ENCODE data around the gene FGGY.

Gene FGGY

DNA sequence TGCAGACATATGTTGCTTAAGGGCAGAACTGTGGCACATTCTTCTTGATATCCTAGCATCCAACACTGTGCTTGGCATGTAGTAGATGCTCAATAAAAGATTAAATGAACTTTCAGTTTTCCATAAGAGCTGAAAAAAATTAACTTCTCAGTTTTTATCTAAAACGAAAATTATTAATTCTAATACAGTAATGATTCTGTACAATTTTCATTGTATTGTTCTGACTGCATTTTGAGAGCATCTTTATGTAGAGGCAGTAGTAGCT, 46.6 kb downstream of the FGGY start:
- H3K9me3 ChIP-seq (ENCODE audit: insufficient read depth, low read length), result no peaks in the 10 kb centered on the region
- H3K79me2 ChIP-seq (ENCODE audit: insufficient read depth, low read length), result no peaks in the 10 kb centered on the region
- H2AFZ ChIP-seq (ENCODE audit: low read depth, low read length, severe bottlenecking), result no peak overlapping the region
- H3K27ac ChIP-seq (ENCODE audit: low read depth, low read length), result no peak overlapping the region
- no peaks in the 10 kb centered on the region for H3K36me3 ChIP-seq (ENCODE audit: low read length)
- no peak overlapping the region for H3K9ac ChIP-seq (ENCODE audit: low read length)
- H4K20me1 ChIP-seq (ENCODE audit: low read depth, low read length), result no peaks in the 10 kb centered on the region
- H3K9me2 ChIP-seq (replicated peaks; ENCODE audit: insufficient read depth, low read length), result no peaks in the 10 kb centered on the region
- no peaks in the 10 kb centered on the region for H3K27me3 ChIP-seq (ENCODE audit: low read length)
- H3K4me3 ChIP-seq (ENCODE audit: insufficient read depth, low read length, poor library complexity, severe bottlenecking), result no peak overlapping the region
- no peak for TF ChIP-seq CTCF (IDR thresholded peaks at IDR 0.05; ENCODE audit: insufficient read depth, low read length, poor library complexity, severe bottlenecking)
- TF ChIP-seq EZH2phosphoT487 (conservative IDR thresholded peaks at IDR 0.05; ENCODE audit: low read length), result no peak
- H3K4me2 ChIP-seq (ENCODE audit: low read depth, low read length, poor library complexity, severe bottlenecking), result no peak overlapping the region
- no peaks in the 10 kb centered on the region for H3F3A ChIP-seq (ENCODE audit: insufficient read depth)

GRCh38 chr1:59345221-59345620, 48.3 kb downstream of the FGGY start:
- H3K9ac ChIP-seq (ENCODE audit: low read length), result no peak overlapping the region
- no peaks in the 10 kb centered on the region for H3K9me2 ChIP-seq (replicated peaks; ENCODE audit: insufficient read depth, low read length)
- H3K36me3 ChIP-seq (ENCODE audit: low read length), result no peaks in the 10 kb centered on the region
- H4K20me1 ChIP-seq (ENCODE audit: low read depth, low read length), result no peaks in the 10 kb centered on the region
- no peaks in the 10 kb centered on the region for H3K9me3 ChIP-seq (ENCODE audit: insufficient read depth, low read length)
- no peaks in the 10 kb centered on the region for H3F3A ChIP-seq (ENCODE audit: insufficient read depth)
- H3K4me3 ChIP-seq (ENCODE audit: insufficient read depth, low read length, poor library complexity, severe bottlenecking), result no peak overlapping the region
- H3K27ac ChIP-seq (ENCODE audit: low read depth, low read length), result no peak overlapping the region
- H3K4me2 ChIP-seq (ENCODE audit: low read depth, low read length, poor library complexity, severe bottlenecking), result no peak overlapping the region
- TF ChIP-seq CTCF (IDR thresholded peaks at IDR 0.05; ENCODE audit: insufficient read depth, low read length, poor library complexity, severe bottlenecking), result no peak
- TF ChIP-seq EZH2phosphoT487 (conservative IDR thresholded peaks at IDR 0.05; ENCODE audit: low read length), result no peak
- H3K27me3 ChIP-seq (ENCODE audit: low read length), result no peaks in the 10 kb centered on the region
- H3K79me2 ChIP-seq (ENCODE audit: insufficient read depth, low read length), result no peaks in the 10 kb centered on the region
- no peak overlapping the region for H2AFZ ChIP-seq (ENCODE audit: low read depth, low read length, severe bottlenecking)

DNA sequence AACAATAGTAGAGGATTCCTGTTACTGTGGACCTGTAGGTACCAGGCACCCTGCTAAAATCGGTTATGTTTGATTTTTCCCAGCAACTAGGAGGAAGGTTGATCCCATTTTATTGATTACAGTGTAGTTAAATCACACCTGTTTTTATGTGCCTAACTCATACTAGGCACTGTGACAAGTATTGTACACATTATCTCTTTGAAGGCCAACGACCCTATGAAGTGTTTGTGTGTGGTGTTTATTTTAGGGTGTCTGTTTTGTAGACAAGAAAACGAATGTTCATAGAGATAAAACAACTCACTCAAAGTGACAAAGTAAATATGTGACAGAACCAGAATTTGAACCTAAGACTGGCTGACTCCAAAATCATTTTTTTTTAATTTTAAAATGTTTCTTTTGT, 49.5 kb downstream of the FGGY start:
- Histone ChIP-seq H3K36me3 (ENCODE audit: low read length) (no peaks in the 10 kb centered on the region), H3K4me2 (ENCODE audit: low read depth, low read length, poor library complexity, severe bottlenecking) (no peak overlapping the region), H3K27me3 (ENCODE audit: low read length) (no peaks in the 10 kb centered on the region), H3K4me3 (ENCODE audit: insufficient read depth, low read length, poor library complexity, severe bottlenecking) (no peak overlapping the region), H3K79me2 (ENCODE audit: insufficient read depth, low read length) (no peaks in the 10 kb centered on the region), H3K9me2 (replicated peaks; ENCODE audit: insufficient read depth, low read length) (no peaks in the 10 kb centered on the region), H3K9me3 (ENCODE audit: insufficient read depth, low read length) (no peaks in the 10 kb centered on the region), H3F3A (ENCODE audit: insufficient read depth) (no peaks in the 10 kb centered on the region), H4K20me1 (ENCODE audit: low read depth, low read length) (no peaks in the 10 kb centered on the region), H3K9ac (ENCODE audit: low read length) (no peak overlapping the region), H3K27ac (ENCODE audit: low read depth, low read length) (no peak overlapping the region), H2AFZ (ENCODE audit: low read depth, low read length, severe bottlenecking) (no peak overlapping the region)
- TF ChIP-seq CTCF (IDR thresholded peaks at IDR 0.05; ENCODE audit: insufficient read depth, low read length, poor library complexity, severe bottlenecking) (no peak), EZH2phosphoT487 (conservative IDR thresholded peaks at IDR 0.05; ENCODE audit: low read length) (no peak)

GRCh38 chr1:59349101-59349500, 52.2 kb downstream of the FGGY start:
- no peaks in the 10 kb centered on the region for H4K20me1 ChIP-seq (ENCODE audit: low read depth, low read length)

More at GRCh38 chr1:59349101-59349500, 52.2 kb downstream of the FGGY start:
- no peaks in the 10 kb centered on the region for H3K9me2 ChIP-seq (replicated peaks; ENCODE audit: insufficient read depth, low read length)
- H3K4me3 ChIP-seq (ENCODE audit: insufficient read depth, low read length, poor library complexity, severe bottlenecking), result no peak overlapping the region
- H3F3A ChIP-seq (ENCODE audit: insufficient read depth), result no peaks in the 10 kb centered on the region
- no peaks in the 10 kb centered on the region for H3K36me3 ChIP-seq (ENCODE audit: low read length)
- no peak overlapping the region for H2AFZ ChIP-seq (ENCODE audit: low read depth, low read length, severe bottlenecking)
- no peaks in the 10 kb centered on the region for H3K79me2 ChIP-seq (ENCODE audit: insufficient read depth, low read length)
- TF ChIP-seq CTCF (IDR thresholded peaks at IDR 0.05; ENCODE audit: insufficient read depth, low read length, poor library complexity, severe bottlenecking), result no peak
- no peak for TF ChIP-seq EZH2phosphoT487 (conservative IDR thresholded peaks at IDR 0.05; ENCODE audit: low read length)
- H3K4me2 ChIP-seq (ENCODE audit: low read depth, low read length, poor library complexity, severe bottlenecking), result no peak overlapping the region
- no peak overlapping the region for H3K9ac ChIP-seq (ENCODE audit: low read length)
- no peaks in the 10 kb centered on the region for H3K27me3 ChIP-seq (ENCODE audit: low read length)
- no peaks in the 10 kb centered on the region for H3K9me3 ChIP-seq (ENCODE audit: insufficient read depth, low read length)
- no peak overlapping the region for H3K27ac ChIP-seq (ENCODE audit: low read depth, low read length)
